HG03135 (cell line): ENCODE results near the gene VMP1.

ENCODE experiments used
- ATAC-seq: cut with Tn5 transposase; IDR thresholded peaks from one replicate; pipeline ENCODE4 v1.9.1; 2021; ENCODE audit warnings: mild to moderate bottlenecking, moderate library complexity; ENCODE audit not compliant: unreplicated experiment

VMP1 gene

GRCh38 chr17:59707971-59708430 is 547 bp downstream of the VMP1 start:
- no peak for ATAC-seq

GRCh38 chr17:59711936-59712335 is 4.5 kb downstream of the VMP1 start:
- ATAC-seq, result no peak

GRCh38 chr17:59712862-59713261 is 5.4 kb downstream of the VMP1 start:
- no peak for ATAC-seq

- no peak for ATAC-seq
Observed at GRCh38 chr17:59714255-59714654, 6.8 kb downstream of the VMP1 start.

GRCh38 chr17:59716427-59716826 is 9.0 kb downstream of the VMP1 start:
- ATAC-seq, result no peak

- ATAC-seq, result no peak
Observed at GRCh38 chr17:59719526-59719925, 12.1 kb downstream of the VMP1 start.

- no peak for ATAC-seq
Observed at GRCh38 chr17:59722623-59723022, 15.2 kb downstream of the VMP1 start.

- ATAC-seq, result no peak
Observed at GRCh38 chr17:59723041-59723440, 15.6 kb downstream of the VMP1 start.

- ATAC-seq, result no peak
Observed at GRCh38 chr17:59723607-59724006, 16.2 kb downstream of the VMP1 start.

- ATAC-seq, result no peak
Observed at GRCh38 chr17:59725691-59726090, 18.2 kb downstream of the VMP1 start.

GRCh38 chr17:59727817-59728533 is 20.5 kb downstream of the VMP1 start:
- ATAC-seq, result no peak

GRCh38 chr17:59730268-59730834 is 22.9 kb downstream of the VMP1 start:
- no peak for ATAC-seq

GRCh38 chr17:59733697-59734096 is 26.2 kb downstream of the VMP1 start:
- ATAC-seq, result no peak

- no peak for ATAC-seq
Observed at GRCh38 chr17:59734226-59734625, 26.8 kb downstream of the VMP1 start.

GRCh38 chr17:59737324-59737723 is 29.9 kb downstream of the VMP1 start:
- no peak for ATAC-seq

- ATAC-seq, result no peak
Observed at GRCh38 chr17:59743842-59744241, 36.4 kb downstream of the VMP1 start.

- no peak for ATAC-seq
Observed at GRCh38 chr17:59745040-59745439, 37.6 kb downstream of the VMP1 start.

GRCh38 chr17:59746849-59747445 is 39.5 kb downstream of the VMP1 start:
- ATAC-seq, result no peak

- ATAC-seq, result no peak
Observed at GRCh38 chr17:59748591-59748990, 41.1 kb downstream of the VMP1 start.

GRCh38 chr17:59751955-59752413 is 44.5 kb downstream of the VMP1 start:
- ATAC-seq, result no peak

- ATAC-seq, result no peak
Observed at GRCh38 chr17:59752446-59752845, 45.0 kb downstream of the VMP1 start.

GRCh38 chr17:59752922-59753321 is 45.5 kb downstream of the VMP1 start:
- no peak for ATAC-seq
